Stimulated activated naive CD4-positive, alpha-beta T cell (primary cell): ENCODE data around the gene PPFIA1.
"Not testable (repeated sequence)": the region's sequence is repeated elsewhere in the genome, so short reads cannot be mapped to it uniquely, and the experiment has no call there.

Experiments used
- DNase-seq, 6 experiments: peaks; one replicate each; lab custom pipeline; 2025; lab: John Stamatoyannopoulos, UW

Gene PPFIA1

GRCh38 chr11:70251659-70252321 lies 18.7 kb upstream of the PPFIA1 start:
- no peak for DNase-seq

GRCh38 chr11:70252844-70253243 lies 17.6 kb upstream of the PPFIA1 start:
- no peak for DNase-seq

- no peak for DNase-seq
Observed at GRCh38 chr11:70255477-70256116, 14.9 kb upstream of the PPFIA1 start.

GRCh38 chr11:70259077-70259476 lies 11.4 kb upstream of the PPFIA1 start:
- not testable (repeated sequence) for DNase-seq

GRCh38 chr11:70262951-70263350 lies 7.5 kb upstream of the PPFIA1 start:
- no peak for DNase-seq

GRCh38 chr11:70263363-70263762 lies 7.1 kb upstream of the PPFIA1 start:
- DNase-seq, result no peak

GRCh38 chr11:70265341-70265740 lies 5.1 kb upstream of the PPFIA1 start:
- no peak for DNase-seq

- DNase-seq, result no peak
Observed at GRCh38 chr11:70267405-70267950, 3.0 kb upstream of the PPFIA1 start.

- DNase-seq, result no peak
Observed at GRCh38 chr11:70268526-70268925, 2.0 kb upstream of the PPFIA1 start.

- DNase-seq, result peak; percentile 24 to 76 (median 53)
Observed at GRCh38 chr11:70270877-70271648, 573 bp downstream of the PPFIA1 start.

- no peak for DNase-seq
Observed at GRCh38 chr11:70271649-70271953, 1.1 kb downstream of the PPFIA1 start.

GRCh38 chr11:70272009-70272408 lies 1.5 kb downstream of the PPFIA1 start:
- DNase-seq, result no peak

GRCh38 chr11:70278994-70279393 lies 8.5 kb downstream of the PPFIA1 start:
- DNase-seq, result no peak

- no peak for DNase-seq
Observed at GRCh38 chr11:70281156-70281609, 10.7 kb downstream of the PPFIA1 start.

- no peak for DNase-seq
Observed at GRCh38 chr11:70282012-70282411, 11.5 kb downstream of the PPFIA1 start.

- no peak for DNase-seq
Observed at GRCh38 chr11:70288721-70289120, 18.2 kb downstream of the PPFIA1 start.

GRCh38 chr11:70289582-70289981 lies 19.1 kb downstream of the PPFIA1 start:
- no peak for DNase-seq

- DNase-seq, result no peak
Observed at GRCh38 chr11:70290361-70291065, 20.0 kb downstream of the PPFIA1 start.

- no peak for DNase-seq
Observed at GRCh38 chr11:70292166-70292565, 21.7 kb downstream of the PPFIA1 start.

GRCh38 chr11:70292863-70293262 lies 22.4 kb downstream of the PPFIA1 start:
- no peak for DNase-seq

- DNase-seq, result not testable (repeated sequence)
Observed at GRCh38 chr11:70295166-70295565, 24.7 kb downstream of the PPFIA1 start.

- no peak for DNase-seq
Observed at GRCh38 chr11:70296681-70297080, 26.2 kb downstream of the PPFIA1 start.
